ENCODE measurements around the gene LRRC71.

GRCh38 chr1:156898971-156899664 is 21.3 kb upstream of the LRRC71 start:
- TF ChIP-seq CTCF (IDR thresholded peaks at IDR 0.05) (no peak), RAD21 (IDR thresholded peaks at IDR 0.05; ENCODE audit: low read length) (no peak), FOXM1 (IDR thresholded peaks at IDR 0.05; ENCODE audit: low read depth) (no peak), USF1 (IDR thresholded peaks at IDR 0.05; ENCODE audit: borderline replicate concordance, low read depth) (no peak), POLR2AphosphoS5 (IDR thresholded peaks at IDR 0.05; ENCODE audit: low read depth, low read length) (no peak), TAF1 (IDR thresholded peaks at IDR 0.05; ENCODE audit: borderline replicate concordance, low read depth, low read length) (no peak)
